ENCODE measurements around the gene ELMOD2.
"Not testable (repeated sequence)": the region's sequence is repeated elsewhere in the genome, so short reads cannot be mapped to it uniquely, and the experiment has no call there.

ELMOD2 gene, protein sequence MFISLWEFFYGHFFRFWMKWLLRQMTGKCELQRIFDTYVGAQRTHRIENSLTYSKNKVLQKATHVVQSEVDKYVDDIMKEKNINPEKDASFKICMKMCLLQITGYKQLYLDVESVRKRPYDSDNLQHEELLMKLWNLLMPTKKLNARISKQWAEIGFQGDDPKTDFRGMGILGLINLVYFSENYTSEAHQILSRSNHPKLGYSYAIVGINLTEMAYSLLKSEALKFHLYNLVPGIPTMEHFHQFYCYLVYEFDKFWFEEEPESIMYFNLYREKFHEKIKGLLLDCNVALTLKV

DNA sequence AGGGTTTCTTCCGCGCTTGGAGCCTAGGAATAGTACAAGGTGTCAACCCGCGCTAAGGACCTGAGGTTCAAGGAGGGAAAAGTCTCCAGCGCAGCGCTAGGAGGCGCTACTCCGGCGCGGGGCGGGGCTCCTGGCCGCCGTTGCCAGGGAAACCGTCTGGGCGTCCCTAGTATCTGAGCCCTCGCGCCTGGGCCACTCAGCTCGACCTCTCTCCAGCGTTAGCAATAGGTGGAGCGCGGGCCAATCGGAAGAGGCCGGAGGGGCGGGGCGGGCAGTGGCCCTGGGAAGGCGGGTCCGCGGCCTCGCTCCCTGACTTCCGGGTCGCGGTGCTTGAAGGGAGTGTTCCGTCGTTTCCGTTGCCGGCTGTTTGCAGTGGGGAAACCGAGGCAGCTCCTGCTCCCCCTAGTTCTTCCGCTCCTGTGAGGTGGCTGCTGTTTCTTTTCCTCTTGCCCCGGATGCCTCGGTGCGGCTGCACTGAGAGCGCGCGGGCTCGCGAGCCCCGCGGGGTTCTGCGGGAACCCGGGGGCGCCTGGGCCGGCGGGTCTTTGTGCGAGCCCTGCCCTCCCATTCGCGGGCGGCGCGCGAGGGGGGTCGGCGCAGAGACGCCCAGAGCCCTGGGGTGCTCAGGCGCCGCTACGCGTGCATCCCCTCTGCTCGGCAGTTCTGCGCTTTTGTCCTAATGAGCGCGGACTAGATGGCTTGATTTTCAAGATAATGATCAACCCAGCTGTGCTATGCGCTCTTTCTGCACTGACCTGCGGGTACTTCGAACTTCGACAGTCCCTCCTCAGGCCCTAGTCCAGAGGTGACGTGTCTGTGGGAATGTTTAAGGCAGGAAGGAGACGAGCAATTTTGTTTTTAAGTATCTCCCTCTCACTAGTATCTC lies at the start of gene ELMOD2:
ELMOD2 (plus strand) TSS at position 312 of the 886 bp plus-strand sequence. CDS start 1,261 bp downstream, outside the sequence.
- peak; percentile 90 to 96 for DNase-seq (ENCODE audit: low spot score in 2 of 2)
- Mint-ChIP-seq H3K4me3 (peak within 1 kb of the TSS; percentile 72), H3K36me3 (peaks cover 6% of the 10 kb centered on the region), H3K27ac (peak within 1 kb of the TSS; percentile 76), H3K4me1 (peaks cover 7% of the 10 kb centered on the region), H3K9me3 (no peaks in the 10 kb centered on the region)
- ATAC-seq = peak; percentile 100

DNA sequence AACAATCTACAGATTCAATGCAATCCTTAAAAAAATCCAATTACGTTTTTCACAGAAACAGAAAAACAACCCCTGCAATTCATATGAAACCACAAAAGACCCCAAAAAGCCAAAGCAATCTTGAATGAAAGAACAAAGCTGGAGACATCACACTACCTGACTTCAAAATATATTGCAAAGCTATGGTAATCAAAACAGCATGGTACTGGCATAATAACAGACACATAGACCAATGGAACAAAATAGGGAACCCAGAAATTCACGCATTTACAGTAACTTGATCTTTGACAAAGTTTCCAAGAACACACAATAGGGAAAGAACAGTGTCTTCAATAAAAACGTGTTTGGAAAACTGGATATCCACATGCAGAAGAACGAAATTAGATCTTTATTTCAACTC lies 40.5 kb upstream of the ELMOD2 start:
- Mint-ChIP-seq H3K4me1 (no peaks in the 10 kb centered on the region), H3K27ac (no peak overlapping the region), H3K4me3 (no peak overlapping the region), H3K36me3 (no peaks in the 10 kb centered on the region), H3K9me3 (peaks cover 5% of the 10 kb centered on the region)
- no peak for DNase-seq (ENCODE audit: low spot score in 2 of 2)
- no peak for ATAC-seq

DNA sequence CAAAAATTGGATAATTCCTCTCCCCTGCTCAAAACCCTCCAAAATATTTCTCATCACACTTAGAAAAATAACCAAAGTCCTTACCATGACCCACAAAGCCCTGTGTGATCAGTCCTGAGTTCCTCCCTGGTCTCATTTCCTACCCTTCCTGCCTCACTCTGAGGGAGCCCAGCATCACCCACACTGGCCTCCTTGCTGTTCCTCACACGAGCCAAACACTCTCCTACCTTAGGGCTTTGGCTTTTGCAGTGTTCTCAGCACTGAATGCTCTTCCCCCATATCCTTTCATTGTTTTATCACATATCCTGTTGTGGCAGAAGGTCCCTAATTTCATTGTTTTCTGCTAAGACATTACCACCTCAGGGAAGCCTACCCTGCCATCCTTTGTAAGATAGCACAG lies 38.0 kb upstream of the ELMOD2 start:
- H3K36me3 Mint-ChIP-seq = no peaks in the 10 kb centered on the region
- H3K4me3 Mint-ChIP-seq = no peak overlapping the region
- no peak overlapping the region for H3K27ac Mint-ChIP-seq
- peaks cover 5% of the 10 kb centered on the region for H3K9me3 Mint-ChIP-seq
- no peaks in the 10 kb centered on the region for H3K4me1 Mint-ChIP-seq
- no peak for ATAC-seq
- DNase-seq (ENCODE audit: low spot score in 2 of 2) = no peak

DNA sequence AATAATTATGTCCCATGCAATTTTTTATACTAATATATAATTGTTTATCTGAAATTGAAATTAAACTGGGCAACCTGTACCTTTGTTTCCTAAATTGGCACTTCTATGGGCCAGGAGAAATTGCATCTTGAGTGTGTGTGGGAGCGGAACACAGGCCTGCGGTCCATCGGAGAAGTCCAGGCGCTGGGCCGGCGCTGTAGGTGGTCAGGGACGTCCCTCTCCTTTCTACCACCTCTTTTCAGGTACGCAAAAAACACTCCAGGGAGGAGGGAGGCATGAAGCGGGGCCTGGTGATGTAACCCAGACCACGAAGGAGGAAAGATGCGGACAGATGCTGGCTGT lies 26.6 kb upstream of the ELMOD2 start:
- H3K4me1 Mint-ChIP-seq = peaks cover 5% of the 10 kb centered on the region
- no peaks in the 10 kb centered on the region for H3K36me3 Mint-ChIP-seq
- DNase-seq (ENCODE audit: low spot score in 2 of 2) (no peak), ATAC-seq (no peak)
- H3K4me3 Mint-ChIP-seq = peak overlapping the region; percentile 14
- no peaks in the 10 kb centered on the region for H3K9me3 Mint-ChIP-seq
- no peak overlapping the region for H3K27ac Mint-ChIP-seq

DNA sequence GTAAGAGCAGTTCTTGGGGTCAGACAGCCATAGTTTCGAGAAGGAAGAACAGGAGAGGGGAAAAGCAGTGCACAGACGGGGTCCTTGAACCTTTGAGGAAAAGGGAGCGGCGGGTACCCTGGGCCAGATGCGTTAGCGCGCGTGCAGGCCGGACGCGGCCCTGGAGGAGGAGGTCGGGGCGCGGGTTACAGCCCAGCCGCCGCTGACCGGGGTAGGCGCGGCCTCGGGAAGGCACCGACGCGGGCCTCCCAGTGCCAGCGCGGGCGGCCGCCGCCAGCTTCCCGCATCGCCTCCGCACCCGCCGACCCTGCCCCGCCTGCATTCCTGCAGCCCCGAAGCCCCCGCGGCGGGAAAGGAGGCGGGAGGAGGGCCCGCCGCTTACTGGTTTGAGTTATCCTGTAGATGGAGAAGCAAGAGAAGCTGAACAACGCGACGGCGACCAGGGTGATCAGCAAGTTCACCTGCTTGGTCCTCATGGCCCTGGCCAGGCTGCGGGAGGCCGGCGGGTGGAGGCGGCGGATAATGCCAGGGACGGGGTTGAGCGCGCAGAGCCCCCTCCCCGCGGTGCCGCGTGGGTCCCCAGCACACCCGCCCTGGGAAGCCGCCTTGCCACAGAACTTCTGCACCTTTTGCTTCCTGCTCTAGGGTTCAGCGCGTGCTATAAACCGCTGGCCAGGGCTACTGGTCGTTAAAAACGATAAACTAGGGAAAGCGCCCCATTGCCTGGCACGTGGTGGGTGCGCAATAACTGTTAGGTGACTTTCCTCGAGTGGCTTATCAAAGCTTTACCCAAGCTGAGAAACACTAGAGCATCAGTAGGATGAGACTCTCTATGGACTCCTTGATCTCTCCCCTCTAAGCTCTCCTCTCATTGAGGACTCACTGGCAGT lies 26.0 kb upstream of the ELMOD2 start, which contains the start of gene MGAT4D:
MGAT4D (minus strand) TSS at position 547 of the 890 bp plus-strand sequence; CDS start at position 476, 71 bp downstream.
- H3K9me3 Mint-ChIP-seq = no peaks in the 10 kb centered on the region
- no peak for DNase-seq (ENCODE audit: low spot score in 2 of 2)
- peak within 1 kb of the TSS; percentile 14 for H3K4me3 Mint-ChIP-seq
- H3K4me1 Mint-ChIP-seq = peaks cover 5% of the 10 kb centered on the region
- H3K36me3 Mint-ChIP-seq = no peaks in the 10 kb centered on the region
- no peak within 1 kb of the TSS for H3K27ac Mint-ChIP-seq
- peak; percentile 51 for ATAC-seq

DNA sequence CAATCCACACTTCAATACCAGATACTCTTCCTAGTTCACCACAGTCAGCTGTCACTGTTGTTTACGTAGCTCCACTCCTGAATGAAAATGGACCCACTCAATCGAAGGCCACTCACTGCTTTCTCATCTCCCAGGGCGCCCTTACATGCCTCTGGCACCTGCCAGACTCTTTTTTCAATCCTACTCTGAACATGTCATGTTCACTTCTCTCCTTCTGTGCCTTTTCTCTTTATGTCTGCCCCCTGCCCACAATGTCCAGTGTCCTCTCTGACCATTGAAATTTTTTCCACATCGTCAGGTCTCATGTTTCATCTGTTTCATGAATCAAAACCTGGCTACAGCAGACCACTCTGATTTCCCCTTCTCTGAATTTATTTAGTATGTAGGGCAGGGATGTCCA lies 24.6 kb upstream of the ELMOD2 start:
- no peak for DNase-seq (ENCODE audit: low spot score in 2 of 2)
- H3K9me3 Mint-ChIP-seq = no peaks in the 10 kb centered on the region
- no peak for ATAC-seq
- H3K4me1 Mint-ChIP-seq = peaks cover 5% of the 10 kb centered on the region
- H3K4me3 Mint-ChIP-seq = no peak overlapping the region
- H3K27ac Mint-ChIP-seq = no peak overlapping the region
- H3K36me3 Mint-ChIP-seq = no peaks in the 10 kb centered on the region

DNA sequence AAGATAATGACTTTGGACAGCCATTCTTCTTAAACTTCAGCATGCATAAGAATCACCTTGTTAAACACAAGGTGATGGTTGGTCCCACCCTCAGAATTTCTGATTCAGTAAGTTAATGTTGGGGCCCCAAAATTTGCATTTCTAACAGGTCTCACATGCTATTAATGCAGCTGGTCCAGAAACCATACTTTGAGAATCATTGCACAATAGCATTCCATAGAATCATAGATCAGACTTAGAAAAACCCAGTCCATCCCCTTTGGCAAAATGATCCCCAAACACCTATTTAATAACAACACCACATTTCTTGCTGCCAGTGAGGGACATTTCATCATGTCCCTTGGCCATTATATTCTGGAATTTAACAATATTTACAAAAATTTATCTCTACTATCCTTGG lies 19.7 kb upstream of the ELMOD2 start:
- ATAC-seq (no peak), DNase-seq (ENCODE audit: low spot score in 2 of 2) (no peak)
- no peak overlapping the region for H3K27ac Mint-ChIP-seq
- H3K36me3 Mint-ChIP-seq = no peaks in the 10 kb centered on the region
- no peaks in the 10 kb centered on the region for H3K4me1 Mint-ChIP-seq
- H3K4me3 Mint-ChIP-seq = no peak overlapping the region
- no peaks in the 10 kb centered on the region for H3K9me3 Mint-ChIP-seq

DNA sequence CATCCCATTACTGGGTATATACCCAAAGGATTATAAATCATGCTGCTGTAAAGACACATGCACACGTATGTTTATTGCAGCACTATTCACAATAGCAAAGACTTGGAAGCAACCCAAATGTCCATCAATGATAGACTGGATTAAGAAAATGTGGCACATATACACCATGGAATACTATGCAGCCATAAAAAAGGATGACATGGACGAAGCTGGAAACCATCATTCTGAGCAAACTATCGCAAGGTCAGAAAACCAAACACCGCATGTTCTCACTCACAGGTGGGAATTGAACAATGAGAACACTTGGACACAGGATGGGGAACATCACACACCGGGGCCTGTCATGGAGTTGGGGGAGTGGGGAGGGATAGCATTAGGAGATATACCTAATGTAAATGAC lies 10.2 kb upstream of the ELMOD2 start:
- H3K4me3 Mint-ChIP-seq, H3K9me3 Mint-ChIP-seq: not testable (repeated sequence)

DNA sequence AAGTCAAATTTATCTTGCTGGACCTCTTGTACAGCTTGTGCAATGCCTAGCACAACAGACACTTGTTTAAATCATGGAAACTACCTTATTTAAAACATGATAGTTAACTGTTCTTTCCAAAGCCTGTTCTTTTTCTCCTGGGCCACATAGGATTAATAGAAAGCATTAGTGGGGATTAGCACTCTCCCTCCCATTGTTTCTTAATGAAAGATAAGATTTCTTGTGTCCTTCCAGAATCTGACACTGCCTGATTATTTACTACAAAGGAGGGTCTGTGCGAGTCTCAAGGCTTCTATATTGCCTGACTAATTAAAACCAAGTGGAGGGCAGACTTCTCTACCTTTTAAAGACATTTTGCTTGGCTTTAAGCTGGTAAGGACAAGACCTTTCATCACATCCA lies 8.5 kb upstream of the ELMOD2 start:
- ATAC-seq (no peak), DNase-seq (ENCODE audit: low spot score in 2 of 2) (no peak)
- H3K4me3 Mint-ChIP-seq = no peak overlapping the region
- no peak overlapping the region for H3K27ac Mint-ChIP-seq
- no peaks in the 10 kb centered on the region for H3K4me1 Mint-ChIP-seq
- no peaks in the 10 kb centered on the region for H3K9me3 Mint-ChIP-seq
- H3K36me3 Mint-ChIP-seq = no peaks in the 10 kb centered on the region

More for the DNA sequence above, 10.2 kb upstream of the ELMOD2 start:
- H3K27ac Mint-ChIP-seq; H3K4me1 Mint-ChIP-seq; H3K36me3 Mint-ChIP-seq; ATAC-seq; DNase-seq (ENCODE audit: low spot score in 2 of 2): not testable (repeated sequence)

DNA sequence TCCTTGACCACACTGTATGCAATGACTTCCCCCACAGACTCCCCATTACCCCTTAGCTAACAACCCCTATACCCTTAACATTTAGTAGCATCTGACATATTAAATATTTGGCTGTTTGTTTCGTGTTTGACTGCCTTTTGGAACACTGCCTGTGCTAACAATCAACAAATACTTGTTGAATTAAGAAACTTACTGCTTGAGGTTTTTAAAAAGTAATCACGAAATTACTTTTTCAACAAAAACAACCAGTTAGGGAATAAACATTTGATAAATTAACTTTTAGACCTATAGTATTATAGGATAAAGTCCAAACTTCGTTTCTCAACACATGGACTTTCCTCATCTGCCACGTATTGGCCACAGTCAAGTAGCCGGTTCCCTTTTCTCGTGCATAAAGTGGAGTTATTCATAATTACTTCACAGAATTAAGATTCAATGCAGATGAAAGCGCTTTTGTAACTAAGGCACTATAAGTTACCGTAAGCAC lies 555 bp upstream of the ELMOD2 start:
- peaks cover 6% of the 10 kb centered on the region for H3K36me3 Mint-ChIP-seq
- peak overlapping the region; percentile 76 for H3K27ac Mint-ChIP-seq
- H3K4me1 Mint-ChIP-seq = peaks cover 7% of the 10 kb centered on the region
- peak; percentile 0 for ATAC-seq
- DNase-seq (ENCODE audit: low spot score in 2 of 2) = no peak
- peak overlapping the region; percentile 72 for H3K4me3 Mint-ChIP-seq
- H3K9me3 Mint-ChIP-seq = no peaks in the 10 kb centered on the region

DNA sequence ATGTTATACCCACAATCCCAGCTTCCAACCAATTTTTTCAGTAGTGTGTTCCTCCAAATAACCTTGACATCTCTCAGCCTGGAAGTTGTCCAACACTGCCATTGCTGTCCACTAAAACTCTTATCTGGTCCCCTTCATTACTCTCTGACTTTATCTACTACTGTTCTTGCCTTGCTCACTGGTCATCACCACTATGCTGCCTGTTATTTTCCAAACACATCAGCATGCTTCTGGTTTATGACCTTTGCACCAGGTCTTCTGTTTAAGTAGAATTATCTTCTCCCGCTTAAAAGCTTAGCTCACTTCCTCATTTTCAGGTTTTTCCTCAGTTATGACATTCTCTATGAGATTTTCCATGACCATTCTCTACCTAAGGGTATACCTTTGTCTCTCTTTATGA lies 5.5 kb downstream of the ELMOD2 start:
- Mint-ChIP-seq H3K36me3 (peaks cover 6% of the 10 kb centered on the region), H3K4me1 (no peaks in the 10 kb centered on the region), H3K9me3 (no peaks in the 10 kb centered on the region), H3K4me3 (no peak overlapping the region), H3K27ac (no peak overlapping the region)
- ATAC-seq (no peak), DNase-seq (ENCODE audit: low spot score in 2 of 2) (no peak)

DNA sequence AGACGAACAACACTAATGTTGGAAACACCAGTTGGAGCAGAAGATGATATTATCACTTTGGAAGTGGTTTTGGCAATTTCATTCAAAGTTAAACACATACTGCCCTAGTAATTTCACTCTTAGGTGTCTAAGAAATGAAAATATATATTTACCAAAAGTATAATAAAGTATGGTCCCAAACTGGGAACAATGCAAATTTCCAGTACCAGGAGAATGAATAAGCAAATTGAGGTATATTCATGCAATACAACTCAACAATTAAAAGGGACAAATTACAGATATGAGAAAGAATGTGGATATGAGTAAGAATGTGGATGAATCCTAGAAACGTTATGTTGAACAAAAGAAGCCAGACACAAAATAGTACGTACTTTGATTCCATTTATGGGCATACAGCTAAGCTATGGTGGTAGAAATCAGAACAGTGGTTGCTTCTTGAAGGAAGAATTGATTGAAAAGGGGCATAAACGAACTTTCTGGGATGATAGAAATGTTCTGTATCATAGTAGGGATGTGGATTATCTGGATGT lies 10.0 kb downstream of the ELMOD2 start:
- DNase-seq (ENCODE audit: low spot score in 2 of 2) (no peak), ATAC-seq (no peak)
- H3K36me3 Mint-ChIP-seq = no peaks in the 10 kb centered on the region
- H3K9me3 Mint-ChIP-seq = no peaks in the 10 kb centered on the region
- H3K27ac Mint-ChIP-seq = no peak overlapping the region
- no peak overlapping the region for H3K4me3 Mint-ChIP-seq
- no peaks in the 10 kb centered on the region for H3K4me1 Mint-ChIP-seq

DNA sequence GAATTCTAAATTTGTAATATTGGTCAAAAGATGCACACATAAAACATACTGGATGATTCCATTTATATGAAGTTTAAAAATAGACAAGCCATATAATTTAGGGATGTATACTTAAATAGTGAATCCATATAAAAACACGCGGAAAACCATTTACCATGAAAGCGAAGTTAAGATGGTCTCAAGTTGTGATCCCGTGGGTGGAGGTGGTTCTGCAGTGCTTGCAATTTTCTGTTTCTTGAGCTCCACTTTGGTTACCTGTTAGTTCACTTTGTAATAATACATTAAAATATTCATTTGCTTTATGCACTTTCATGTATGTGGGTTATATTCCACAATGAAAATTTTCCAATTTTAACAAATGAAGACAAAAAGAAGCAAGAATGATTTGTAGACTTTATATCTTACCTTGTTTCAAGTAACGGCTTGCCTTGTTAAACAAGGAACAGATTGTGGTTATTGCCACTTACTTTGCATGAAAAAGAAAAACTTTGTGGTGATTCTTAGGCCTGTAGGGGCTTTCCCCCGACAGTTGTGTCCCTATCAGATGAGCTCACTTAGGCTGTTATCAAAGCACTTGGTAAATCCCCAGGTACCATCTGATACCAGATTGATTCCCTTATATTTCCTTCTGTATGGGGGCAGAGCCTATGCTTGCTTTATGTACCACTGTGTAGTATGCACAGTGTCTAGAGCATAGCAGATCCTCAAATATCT lies 32.6 kb downstream of the ELMOD2 start:
- DNase-seq (ENCODE audit: low spot score in 2 of 2) (no peak), ATAC-seq (peak; percentile 98)
- Mint-ChIP-seq H3K4me3 (no peak overlapping the region), H3K4me1 (peaks cover 6% of the 10 kb centered on the region), H3K27ac (no peak overlapping the region), H3K9me3 (no peaks in the 10 kb centered on the region), H3K36me3 (no peaks in the 10 kb centered on the region)

DNA sequence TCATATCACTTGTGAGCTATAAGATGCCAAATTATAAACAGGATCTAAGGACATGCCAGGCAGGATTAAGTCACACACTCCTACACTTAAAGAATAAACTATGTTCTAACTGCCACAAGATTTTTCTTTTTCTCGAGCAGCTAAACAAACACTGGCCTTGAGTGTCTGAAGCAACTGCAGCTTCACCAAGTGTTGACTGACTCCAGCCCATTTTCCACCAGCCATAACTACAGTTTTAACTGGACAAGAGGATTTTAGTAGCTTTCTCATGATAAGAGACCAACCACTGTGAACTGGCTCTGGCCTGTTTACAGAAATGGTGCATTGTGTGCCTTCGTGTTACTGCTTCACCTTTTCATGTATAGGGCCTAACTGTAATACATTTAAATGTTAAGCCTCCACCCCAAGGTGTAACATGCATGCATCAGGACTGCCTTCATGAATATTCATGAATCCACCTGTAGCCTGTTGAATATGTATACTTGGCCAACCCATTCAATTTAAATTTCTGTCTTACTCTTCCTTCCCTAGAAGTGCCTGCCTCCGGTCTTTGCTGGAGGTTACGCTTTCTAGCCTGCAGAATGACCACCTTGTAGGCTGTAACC lies 34.0 kb downstream of the ELMOD2 start:
- H3K9me3 Mint-ChIP-seq = no peaks in the 10 kb centered on the region
- DNase-seq (ENCODE audit: low spot score in 2 of 2) = no peak
- H3K4me3 Mint-ChIP-seq = no peak overlapping the region
- H3K27ac Mint-ChIP-seq = no peak overlapping the region
- peaks cover 6% of the 10 kb centered on the region for H3K4me1 Mint-ChIP-seq
- ATAC-seq = no peak
- H3K36me3 Mint-ChIP-seq = no peaks in the 10 kb centered on the region

All from stimulated activated effector memory CD8-positive, alpha-beta T cell treated with anti-CD3 and anti-CD28 coated beads, Interleukin-12 subunit alpha, Interleukin-12 subunit beta, amount 100 ng/mL, for 72 hours (primary cell).